ENCODE data around the gene ARHGDIB. TPM values are rescaled to one million over a fixed set of nuclear protein-coding genes. Genes with fewer than 3 reads are reported as not detected.

Gene ARHGDIB
- total RNA-seq, 6 experiments from 2014 or later = 0.76 to 4.8 (median 3.0) TPM

GRCh38 chr12:14934511-14934910 is 26.9 kb downstream of the ARHGDIB start:
- no peak overlapping the region for H3K27ac Mint-ChIP-seq
- peaks cover 4% of the 10 kb centered on the region; the same call in 1 of the 2 replicates for H3K4me1 Mint-ChIP-seq (ENCODE audit: low read depth)
- H3K36me3 Mint-ChIP-seq (ENCODE audit: low read depth) = no peaks in the 10 kb centered on the region
- no peak for TF ChIP-seq CTCF (IDR thresholded peaks at IDR 0.05)
- DNase-seq = no peak
- H3K27me3 Mint-ChIP-seq (ENCODE audit: insufficient read depth) = peaks cover 6% of the 10 kb centered on the region
- no peaks in the 10 kb centered on the region for H3K9me3 Mint-ChIP-seq
- no peak overlapping the region for H3K4me3 Mint-ChIP-seq

GRCh38 chr12:14931791-14932560 is 29.4 kb downstream of the ARHGDIB start:
- TF ChIP-seq CTCF (IDR thresholded peaks at IDR 0.05) = no peak
- Mint-ChIP-seq H3K27me3 (ENCODE audit: insufficient read depth) (peaks cover 6% of the 10 kb centered on the region), H3K4me3 (no peak overlapping the region), H3K27ac (no peak overlapping the region), H3K4me1 (ENCODE audit: low read depth) (peaks cover 4% of the 10 kb centered on the region; the same call in 1 of the 2 replicates), H3K9me3 (no peaks in the 10 kb centered on the region), H3K36me3 (ENCODE audit: low read depth) (no peaks in the 10 kb centered on the region)
- DNase-seq = no peak

- peaks cover 4% of the 10 kb centered on the region; the same call in 1 of the 2 replicates for H3K4me1 Mint-ChIP-seq (ENCODE audit: low read depth)
- H3K27me3 Mint-ChIP-seq (ENCODE audit: insufficient read depth) = peaks cover 6% of the 10 kb centered on the region
- no peaks in the 10 kb centered on the region for H3K36me3 Mint-ChIP-seq (ENCODE audit: low read depth)
- no peaks in the 10 kb centered on the region for H3K9me3 Mint-ChIP-seq
- no peak overlapping the region for H3K4me3 Mint-ChIP-seq
- no peak overlapping the region for H3K27ac Mint-ChIP-seq
- no peak for TF ChIP-seq CTCF (IDR thresholded peaks at IDR 0.05)
- peak; percentile 1 for DNase-seq
These were observed 30.0 kb downstream of the ARHGDIB start for GRCh38 chr12:14931359-14931758.

GRCh38 chr12:14930299-14930698 is 31.1 kb downstream of the ARHGDIB start:
- peak; percentile 3 for DNase-seq
- no peaks in the 10 kb centered on the region for H3K36me3 Mint-ChIP-seq (ENCODE audit: low read depth)
- no peak overlapping the region for H3K27ac Mint-ChIP-seq
- no peak for TF ChIP-seq CTCF (IDR thresholded peaks at IDR 0.05)
- H3K4me1 Mint-ChIP-seq (ENCODE audit: low read depth) = peaks cover 4% of the 10 kb centered on the region; the same call in 1 of the 2 replicates
- H3K27me3 Mint-ChIP-seq (ENCODE audit: insufficient read depth) = peaks cover 6% of the 10 kb centered on the region
- H3K4me3 Mint-ChIP-seq = no peak overlapping the region
- no peaks in the 10 kb centered on the region for H3K9me3 Mint-ChIP-seq

- no peak overlapping the region for H3K27ac Mint-ChIP-seq
- H3K4me3 Mint-ChIP-seq = no peak overlapping the region
- peaks cover 4% of the 10 kb centered on the region; the same call in 1 of the 2 replicates for H3K4me1 Mint-ChIP-seq (ENCODE audit: low read depth)
- no peak for DNase-seq
- TF ChIP-seq CTCF (IDR thresholded peaks at IDR 0.05) = no peak
- peaks cover 9% of the 10 kb centered on the region for H3K27me3 Mint-ChIP-seq (ENCODE audit: insufficient read depth)
- no peaks in the 10 kb centered on the region for H3K36me3 Mint-ChIP-seq (ENCODE audit: low read depth)
- no peaks in the 10 kb centered on the region for H3K9me3 Mint-ChIP-seq
These were observed 32.5 kb downstream of the ARHGDIB start for GRCh38 chr12:14928931-14929330.
